WI38 (cell line): ENCODE measurements around the gene NRG4.
A peak's percentile ranks its signal among the peaks of the same experiment; 100 is the strongest.

Experiments
- H3K4me3 ChIP-seq: 2 replicates; pipeline ENCODE4 v1.5.1; 2011; ENCODE audit warnings: low read depth, mild to moderate bottlenecking, control low read depth, low read length
- TF ChIP-seq, protein P1 (sequence below): IDR thresholded peaks from 2 replicates; pipeline ENCODE4 v1.5.1; 2012; ENCODE audit warnings: low read depth, mild to moderate bottlenecking, control low read depth, low read length

The NRG4 gene

DNA sequence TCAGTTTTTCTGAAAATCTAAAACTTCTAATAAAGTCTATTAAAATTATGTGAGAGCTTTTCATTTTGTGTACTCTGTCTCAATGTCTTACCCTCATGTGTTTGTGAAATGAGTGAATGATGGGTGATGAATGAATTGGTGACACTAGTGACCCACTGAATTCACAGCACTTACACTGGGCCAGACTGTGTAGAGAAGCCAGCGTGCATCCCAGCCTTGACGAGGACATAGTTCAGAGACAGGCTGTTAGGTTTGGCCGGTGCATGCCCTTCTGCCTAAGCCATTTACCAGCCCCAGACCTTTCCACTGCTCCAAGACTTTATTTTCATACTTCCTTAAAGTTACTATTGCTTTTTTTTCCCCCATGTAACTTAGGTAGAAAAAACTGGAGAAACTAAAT, 69.8 kb downstream of the NRG4 start:
- TF ChIP-seq, protein P1, sequence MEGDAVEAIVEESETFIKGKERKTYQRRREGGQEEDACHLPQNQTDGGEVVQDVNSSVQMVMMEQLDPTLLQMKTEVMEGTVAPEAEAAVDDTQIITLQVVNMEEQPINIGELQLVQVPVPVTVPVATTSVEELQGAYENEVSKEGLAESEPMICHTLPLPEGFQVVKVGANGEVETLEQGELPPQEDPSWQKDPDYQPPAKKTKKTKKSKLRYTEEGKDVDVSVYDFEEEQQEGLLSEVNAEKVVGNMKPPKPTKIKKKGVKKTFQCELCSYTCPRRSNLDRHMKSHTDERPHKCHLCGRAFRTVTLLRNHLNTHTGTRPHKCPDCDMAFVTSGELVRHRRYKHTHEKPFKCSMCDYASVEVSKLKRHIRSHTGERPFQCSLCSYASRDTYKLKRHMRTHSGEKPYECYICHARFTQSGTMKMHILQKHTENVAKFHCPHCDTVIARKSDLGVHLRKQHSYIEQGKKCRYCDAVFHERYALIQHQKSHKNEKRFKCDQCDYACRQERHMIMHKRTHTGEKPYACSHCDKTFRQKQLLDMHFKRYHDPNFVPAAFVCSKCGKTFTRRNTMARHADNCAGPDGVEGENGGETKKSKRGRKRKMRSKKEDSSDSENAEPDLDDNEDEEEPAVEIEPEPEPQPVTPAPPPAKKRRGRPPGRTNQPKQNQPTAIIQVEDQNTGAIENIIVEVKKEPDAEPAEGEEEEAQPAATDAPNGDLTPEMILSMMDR: no peak
- H3K4me3 ChIP-seq: no peak overlapping the region

DNA sequence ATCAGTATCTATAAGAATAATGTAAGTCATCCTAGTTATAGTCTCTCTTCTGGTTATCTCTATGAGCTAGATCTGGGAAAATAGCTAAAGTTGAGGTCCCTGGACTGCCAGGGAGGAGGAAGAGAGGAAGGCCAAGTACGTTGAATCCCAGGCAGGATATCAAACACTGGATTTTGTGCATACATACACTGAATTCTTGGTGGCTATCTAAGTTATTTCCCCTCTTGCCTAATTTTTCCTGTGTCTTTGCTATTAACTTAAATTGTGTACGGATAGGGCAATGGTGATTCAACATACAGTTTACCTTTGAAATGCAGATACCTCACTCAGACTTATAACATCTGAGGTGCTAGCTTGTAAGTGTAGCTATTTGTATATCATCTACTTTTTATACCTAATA, 81.4 kb downstream of the NRG4 start:
- H3K4me3 ChIP-seq: no peak overlapping the region
- TF ChIP-seq, protein P1: no peak

DNA sequence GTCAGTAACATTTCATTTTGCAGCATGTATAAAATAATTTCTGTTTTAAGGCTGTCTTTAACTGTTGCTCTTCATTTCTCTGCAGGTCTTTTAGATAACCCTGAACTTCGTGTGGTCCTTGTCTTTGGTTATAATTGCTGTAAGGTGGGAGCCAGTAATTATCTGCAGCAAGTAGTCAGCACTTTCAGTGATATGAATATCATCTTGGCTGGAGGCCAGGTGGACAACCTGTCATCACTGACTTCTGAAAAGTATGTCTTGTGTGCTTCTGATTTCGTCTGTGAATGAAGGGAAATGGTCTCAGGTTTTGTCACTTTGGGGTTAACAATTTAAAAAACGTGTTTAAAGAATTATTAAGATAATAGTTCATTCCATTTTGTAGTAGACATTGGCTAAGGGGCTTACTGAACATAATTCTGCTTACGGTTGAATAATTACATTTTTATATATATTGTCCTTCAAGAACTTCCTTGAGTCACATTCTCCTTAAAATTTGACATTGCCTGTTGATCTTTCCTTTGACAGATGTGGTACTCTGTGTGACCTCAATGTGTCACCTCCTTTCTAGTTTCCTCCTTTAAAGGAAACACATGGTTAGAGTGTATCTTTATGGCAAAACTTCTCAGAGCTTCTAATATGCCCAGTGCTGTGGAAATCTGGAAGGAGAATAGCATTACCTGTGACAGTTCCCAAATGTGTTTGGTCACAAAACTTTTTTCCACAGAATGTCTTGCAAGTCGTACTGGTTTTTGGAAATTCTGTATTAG, 82.2 kb downstream of the NRG4 start:
- TF ChIP-seq, protein P1: no peak
- no peak overlapping the region for H3K4me3 ChIP-seq

DNA sequence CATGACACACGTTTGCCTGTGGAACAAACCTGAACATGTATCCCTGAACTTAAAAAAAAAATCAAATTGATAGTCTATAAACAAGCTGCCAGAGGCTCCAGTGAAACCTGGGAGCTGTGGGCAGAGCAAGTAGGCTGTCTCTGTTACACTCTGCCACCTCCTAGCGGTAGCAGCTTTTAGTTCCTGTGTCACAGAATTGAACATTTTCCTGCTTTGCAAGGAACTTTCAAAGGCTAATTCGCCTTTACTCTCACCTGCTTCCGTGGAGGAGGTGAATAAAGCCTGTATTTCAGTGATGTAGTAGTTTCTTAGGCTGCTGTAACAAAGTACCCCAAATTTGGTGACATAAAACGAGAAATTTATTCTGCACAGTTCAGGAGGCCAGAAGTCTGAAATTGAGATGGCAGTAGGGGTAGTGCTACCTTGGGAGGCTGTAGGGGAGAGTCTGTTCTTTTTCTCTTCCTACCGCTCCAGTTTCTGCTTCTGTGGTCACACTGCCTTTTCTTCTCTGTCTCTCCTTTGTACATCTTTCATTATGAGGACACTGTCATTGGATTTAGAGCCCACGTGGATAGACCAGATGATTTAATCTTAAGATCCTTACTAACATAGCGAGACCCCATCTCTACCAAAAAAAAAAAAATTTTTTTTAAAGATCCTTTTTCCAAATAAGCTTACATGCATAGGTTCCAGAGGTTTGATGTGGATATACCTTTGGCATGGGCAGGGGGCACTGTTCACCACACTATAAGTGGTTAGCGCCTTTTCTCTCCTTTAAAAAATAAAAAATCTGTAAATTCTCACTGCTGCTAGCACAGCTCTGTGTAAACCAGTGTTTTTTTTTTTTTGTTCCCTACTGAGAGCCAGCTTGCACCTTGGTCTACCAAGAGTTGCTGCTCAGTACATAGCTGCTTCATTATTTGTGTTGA, 83.3 kb downstream of the NRG4 start:
- H3K4me3 ChIP-seq: no peak overlapping the region
- TF ChIP-seq, protein P1: peak; percentile 35; the same call in 1 of the 2 replicates

DNA sequence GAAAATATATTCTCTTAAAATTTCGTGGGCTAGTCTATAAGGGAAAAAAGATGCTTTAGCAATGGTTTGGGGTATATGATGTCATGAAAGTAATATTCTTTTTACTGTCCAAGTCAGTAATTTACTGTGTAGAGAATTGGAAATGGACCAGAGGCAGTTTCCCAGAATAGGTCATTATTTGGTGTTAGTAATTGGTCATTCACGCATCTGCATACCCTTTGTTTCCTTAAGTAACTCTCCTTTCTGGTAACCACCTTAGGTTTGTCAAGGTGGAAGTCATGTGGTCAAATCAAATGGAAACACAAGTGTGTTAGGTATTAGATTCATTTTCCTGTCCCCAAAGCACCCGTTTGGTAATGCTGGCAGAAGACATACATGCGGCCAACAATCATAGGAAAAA, 84.6 kb downstream of the NRG4 start:
- no peak overlapping the region for H3K4me3 ChIP-seq
- TF ChIP-seq, protein P1: no peak

DNA sequence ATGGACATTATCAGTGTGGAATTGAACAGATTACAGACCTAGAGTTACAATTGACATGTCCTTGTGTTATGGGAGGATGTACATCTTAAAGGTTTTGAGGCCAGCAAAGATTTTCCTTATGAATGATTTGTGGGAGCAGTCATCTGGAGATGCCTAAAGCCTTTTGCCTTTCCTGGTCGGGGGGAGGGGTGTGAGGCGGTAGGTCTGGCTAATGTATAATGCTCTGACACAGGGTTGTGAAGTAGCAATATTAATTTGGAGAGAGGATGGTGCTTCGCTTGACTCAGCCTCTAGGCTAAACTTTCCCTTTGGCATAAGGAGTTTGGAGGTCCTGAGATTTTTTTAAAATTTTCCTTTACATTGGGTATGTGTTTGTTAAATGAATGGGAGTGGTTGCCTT, 85.3 kb downstream of the NRG4 start:
- H3K4me3 ChIP-seq: no peak overlapping the region
- TF ChIP-seq, protein P1: no peak

DNA sequence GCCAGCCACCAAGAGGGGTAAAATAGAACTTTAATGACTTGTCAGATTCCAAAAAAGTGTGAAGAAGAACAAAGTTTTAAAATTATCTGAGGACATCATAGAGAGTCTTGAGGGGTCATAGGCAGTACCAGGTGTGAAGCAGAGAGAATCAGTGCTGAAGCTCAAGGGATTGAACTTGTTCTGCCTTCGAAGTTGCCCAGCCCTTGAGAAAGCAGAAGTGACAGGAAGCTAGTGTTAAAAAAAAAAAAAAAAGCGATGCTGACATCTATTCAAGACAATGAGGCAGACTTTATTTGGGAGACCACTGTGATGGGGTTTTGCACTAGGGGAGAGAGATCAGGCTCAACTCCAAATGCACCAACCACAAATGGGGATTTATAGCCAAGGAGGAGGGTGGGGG, 86.8 kb downstream of the NRG4 start:
- TF ChIP-seq, protein P1: no peak
- no peak overlapping the region for H3K4me3 ChIP-seq
